ENCODE results near the gene SH3RF1. TPM values are rescaled to one million over a fixed set of nuclear protein-coding genes. Genes with fewer than 3 reads are reported as not detected.
A peak's percentile ranks its signal among the peaks of the same experiment; 100 is the strongest.

SH3RF1 gene
- polyA plus RNA-seq, 1 experiment = 11.0 TPM

GRCh38 chr4:169258141-169258540, 12.6 kb downstream of the SH3RF1 start:
- TF ChIP-seq CTCF (IDR thresholded peaks at IDR 0.05; ENCODE audit: low read depth, low read length) = no peak
- no peak for DNase-seq (ENCODE audit: low read depth, low spot score)
- H3K27me3 ChIP-seq (ENCODE audit: control insufficient read depth, insufficient read depth, low read length) = no peaks in the 10 kb centered on the region
- ChIA-PET CTCF (interaction anchor here (1.1 to 1.3 kb wide), 2 partner anchors 228 to 234 kb away, joined by 4 to 5 read pairs; no protein-coding TSS in a partner anchor), POLR2A (no interaction called here)
- H3K4me3 ChIP-seq (ENCODE audit: low read depth, low read length) = no peak overlapping the region
- no peak overlapping the region for H3K27ac ChIP-seq (ENCODE audit: low read depth, low read length)
- H3K9me3 ChIP-seq (ENCODE audit: control insufficient read depth, insufficient read depth, low read length) = no peaks in the 10 kb centered on the region

- H3K27ac ChIP-seq (ENCODE audit: low read depth, low read length) = no peak overlapping the region
- no peak for TF ChIP-seq CTCF (IDR thresholded peaks at IDR 0.05; ENCODE audit: low read depth, low read length)
- H3K27me3 ChIP-seq (ENCODE audit: control insufficient read depth, insufficient read depth, low read length) = no peaks in the 10 kb centered on the region
- POLR2A ChIA-PET = no interaction called here
- CTCF ChIA-PET = interaction anchor here (0.6 kb wide), 1 partner anchor 49 kb away, joined by 3 read pairs; no protein-coding TSS in a partner anchor
- no peak for DNase-seq (ENCODE audit: low read depth, low spot score)
- no peak overlapping the region for H3K4me3 ChIP-seq (ENCODE audit: low read depth, low read length)
- H3K9me3 ChIP-seq (ENCODE audit: control insufficient read depth, insufficient read depth, low read length) = no peaks in the 10 kb centered on the region
Measured at GRCh38 chr4:169256856-169257761, 13.6 kb downstream of the SH3RF1 start.

- Histone ChIP-seq H3K9me3 (ENCODE audit: control insufficient read depth, insufficient read depth, low read length) (no peaks in the 10 kb centered on the region), H3K27ac (ENCODE audit: low read depth, low read length) (no peak overlapping the region), H3K4me3 (ENCODE audit: low read depth, low read length) (no peak overlapping the region), H3K27me3 (ENCODE audit: control insufficient read depth, insufficient read depth, low read length) (no peaks in the 10 kb centered on the region)
- ChIA-PET POLR2A (interaction anchor here (0.7 kb wide), 1 partner anchor 165 kb away, joined by 3 read pairs; no protein-coding TSS in a partner anchor), CTCF (interaction anchor here (0.6 to 1.3 kb wide), 2 partner anchors 51 to 230 kb away, joined by 4 to 12 read pairs; no protein-coding TSS in a partner anchor)
- TF ChIP-seq CTCF (IDR thresholded peaks at IDR 0.05; ENCODE audit: low read depth, low read length) = no peak
- no peak for DNase-seq (ENCODE audit: low read depth, low spot score)
Measured at GRCh38 chr4:169256101-169256612, 14.6 kb downstream of the SH3RF1 start.

GRCh38 chr4:169254546-169254983, 16.2 kb downstream of the SH3RF1 start:
- DNase-seq (ENCODE audit: low read depth, low spot score) = peak; percentile 53
- no peak overlapping the region for H3K27ac ChIP-seq (ENCODE audit: low read depth, low read length)
- no peaks in the 10 kb centered on the region for H3K27me3 ChIP-seq (ENCODE audit: control insufficient read depth, insufficient read depth, low read length)
- TF ChIP-seq CTCF (IDR thresholded peaks at IDR 0.05; ENCODE audit: low read depth, low read length) = no peak
- ChIA-PET CTCF (interaction anchor here (0.6 to 1.8 kb wide), 5 partner anchors 14 to 244 kb away, joined by 3 to 9 read pairs (median 7); partner anchors contain the start of gene CBR4), POLR2A (interaction anchor here (0.6 to 1.9 kb wide), 7 partner anchors 9 to 244 kb away, joined by 3 to 9 read pairs (median 3); partner anchors contain the start of gene CBR4)
- H3K4me3 ChIP-seq (ENCODE audit: low read depth, low read length) = peak overlapping the region; percentile 12; the same call in 1 of the 2 replicates
- H3K9me3 ChIP-seq (ENCODE audit: control insufficient read depth, insufficient read depth, low read length) = no peaks in the 10 kb centered on the region
